ENCODE results near the gene ARHGDIA. TPM values are rescaled to one million over a fixed set of nuclear protein-coding genes. Genes with fewer than 3 reads are reported as not detected.

Gene ARHGDIA
- total RNA-seq, 2 donors from 2014 or later: 564 to 643 TPM

DNA sequence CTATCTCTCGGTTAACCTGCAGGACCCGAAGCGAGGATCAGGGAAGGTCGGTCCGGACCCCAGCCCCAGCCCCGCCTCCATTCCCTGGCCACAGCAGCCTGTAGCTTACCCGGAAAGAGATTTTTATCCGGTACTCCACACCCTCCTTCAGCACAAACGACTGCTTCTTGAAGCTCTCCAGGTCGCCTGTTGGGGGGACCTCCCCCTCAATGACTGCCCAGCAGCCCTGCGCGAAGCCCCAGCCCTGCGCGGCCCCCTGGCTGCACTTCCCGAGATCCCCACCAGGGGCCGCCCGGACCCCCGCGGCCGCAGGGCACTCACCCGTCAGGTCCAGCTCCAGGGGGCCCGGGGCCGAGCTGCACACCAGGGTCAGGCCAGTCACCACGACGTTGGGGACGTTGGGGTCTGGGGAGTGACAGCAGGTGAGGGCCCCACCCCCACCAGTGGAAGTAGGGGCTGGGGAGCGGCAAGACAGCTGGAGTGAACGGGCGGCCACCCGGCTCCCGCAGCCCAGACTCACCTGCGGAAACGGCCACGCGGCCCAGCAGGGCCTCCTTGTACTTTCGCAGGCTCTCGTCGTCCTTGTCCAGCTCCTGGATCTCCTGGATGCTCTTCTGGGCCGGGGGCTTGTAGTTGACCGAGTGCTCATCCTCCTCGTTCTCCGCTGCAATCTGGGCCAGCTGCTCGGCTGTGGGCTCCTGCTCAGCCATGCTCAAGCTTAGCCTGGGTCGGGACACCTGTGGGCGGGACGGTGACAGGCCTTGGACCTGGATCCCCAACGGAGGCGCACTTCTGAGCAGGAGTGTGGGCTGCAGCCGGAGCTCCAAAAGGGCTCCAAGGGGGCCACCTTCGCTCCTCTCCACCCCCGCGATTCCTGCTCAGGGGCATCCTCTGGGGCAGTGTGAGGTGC is 1.7 kb downstream of the ARHGDIA start:
- Mint-ChIP-seq H3K27ac (peak overlapping the region; percentile 97), H3K4me1 (peaks cover 25% of the 10 kb centered on the region), H3K36me3 (ENCODE audit: low read depth) (peaks cover 2% of the 10 kb centered on the region), H3K27me3 (no peaks in the 10 kb centered on the region), H3K4me3 (peak overlapping the region; percentile 90)
- DNase-seq: peak in 1 of 3 donors; percentile 38
- no peak for ATAC-seq
- no peaks in the 10 kb centered on the region for H3K9me3 ChIP-seq (ENCODE audit: control insufficient read depth, low read length, poor library complexity, severe bottlenecking)

DNA sequence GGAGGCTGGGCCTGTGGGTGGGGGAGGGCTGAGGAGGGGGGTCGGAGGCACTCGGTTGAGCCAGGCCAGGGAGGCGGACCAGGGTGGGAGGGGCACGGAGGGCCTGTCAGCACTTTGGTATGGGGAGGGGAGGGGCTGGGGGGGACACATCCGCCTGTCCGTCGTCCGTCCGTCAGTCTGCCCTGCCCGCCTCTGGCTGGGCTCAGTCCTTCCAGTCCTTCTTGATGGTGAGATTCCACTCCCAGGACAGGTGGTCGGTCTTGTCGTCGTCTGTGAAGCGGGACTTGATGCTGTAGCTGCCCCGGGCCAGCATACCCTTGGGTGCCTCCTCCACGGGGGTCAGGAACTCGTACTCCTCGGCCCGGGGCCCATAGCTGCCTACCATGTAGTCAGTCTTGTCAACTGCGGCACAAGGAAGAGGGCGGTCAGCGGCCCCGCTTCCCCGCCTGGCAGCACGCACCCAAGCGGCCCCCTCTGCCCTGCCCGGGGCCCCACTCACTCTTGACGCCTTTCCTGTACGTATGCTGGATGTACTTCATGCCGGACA is 2.4 kb downstream of the ARHGDIA start:
- peak overlapping the region; percentile 97 for H3K27ac Mint-ChIP-seq
- DNase-seq (no peak), ATAC-seq (no peak)
- peak overlapping the region; percentile 75 for H3K4me3 Mint-ChIP-seq
- H3K27me3 Mint-ChIP-seq: no peaks in the 10 kb centered on the region
- peaks cover 2% of the 10 kb centered on the region for H3K36me3 Mint-ChIP-seq (ENCODE audit: low read depth)
- H3K4me1 Mint-ChIP-seq: peaks cover 25% of the 10 kb centered on the region
- no peaks in the 10 kb centered on the region for H3K9me3 ChIP-seq (ENCODE audit: control insufficient read depth, low read length, poor library complexity, severe bottlenecking)

DNA sequence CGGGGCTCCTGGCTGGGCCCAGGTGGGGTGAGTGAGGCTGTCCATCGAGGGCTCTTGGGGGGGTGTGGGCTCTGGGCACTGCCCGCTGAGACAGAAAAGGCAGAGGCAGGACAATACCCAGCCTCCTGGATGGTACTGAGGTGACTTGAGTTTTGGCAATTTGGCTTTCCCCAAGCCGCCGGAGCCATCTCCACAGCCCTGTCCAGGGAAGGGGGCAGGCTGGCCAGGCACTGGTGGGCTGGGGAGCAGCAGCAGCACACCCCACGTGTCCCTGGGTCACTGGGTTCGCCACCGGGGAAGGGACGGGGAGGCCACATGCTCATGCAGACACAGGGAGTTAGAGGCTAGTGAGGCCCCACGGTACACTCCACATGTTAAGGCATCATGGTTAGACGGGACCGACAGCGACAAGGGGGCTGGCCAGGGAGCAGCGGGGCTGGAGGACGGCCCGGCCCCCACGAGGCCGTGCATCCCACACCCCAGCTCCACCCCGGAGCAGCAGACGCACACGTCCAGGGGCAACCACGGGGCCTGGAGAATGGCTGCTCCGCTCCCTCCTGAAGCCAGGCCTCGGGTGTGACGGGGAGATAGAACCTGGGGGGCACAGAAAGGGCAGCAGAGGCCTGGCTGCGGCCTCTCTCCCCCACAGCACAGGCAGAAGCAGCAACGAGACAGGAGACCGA is 3.0 kb downstream of the ARHGDIA start:
- H3K36me3 Mint-ChIP-seq (ENCODE audit: low read depth): peaks cover 2% of the 10 kb centered on the region
- no peak for DNase-seq
- peaks cover 30% of the 10 kb centered on the region for H3K4me1 Mint-ChIP-seq

DNA sequence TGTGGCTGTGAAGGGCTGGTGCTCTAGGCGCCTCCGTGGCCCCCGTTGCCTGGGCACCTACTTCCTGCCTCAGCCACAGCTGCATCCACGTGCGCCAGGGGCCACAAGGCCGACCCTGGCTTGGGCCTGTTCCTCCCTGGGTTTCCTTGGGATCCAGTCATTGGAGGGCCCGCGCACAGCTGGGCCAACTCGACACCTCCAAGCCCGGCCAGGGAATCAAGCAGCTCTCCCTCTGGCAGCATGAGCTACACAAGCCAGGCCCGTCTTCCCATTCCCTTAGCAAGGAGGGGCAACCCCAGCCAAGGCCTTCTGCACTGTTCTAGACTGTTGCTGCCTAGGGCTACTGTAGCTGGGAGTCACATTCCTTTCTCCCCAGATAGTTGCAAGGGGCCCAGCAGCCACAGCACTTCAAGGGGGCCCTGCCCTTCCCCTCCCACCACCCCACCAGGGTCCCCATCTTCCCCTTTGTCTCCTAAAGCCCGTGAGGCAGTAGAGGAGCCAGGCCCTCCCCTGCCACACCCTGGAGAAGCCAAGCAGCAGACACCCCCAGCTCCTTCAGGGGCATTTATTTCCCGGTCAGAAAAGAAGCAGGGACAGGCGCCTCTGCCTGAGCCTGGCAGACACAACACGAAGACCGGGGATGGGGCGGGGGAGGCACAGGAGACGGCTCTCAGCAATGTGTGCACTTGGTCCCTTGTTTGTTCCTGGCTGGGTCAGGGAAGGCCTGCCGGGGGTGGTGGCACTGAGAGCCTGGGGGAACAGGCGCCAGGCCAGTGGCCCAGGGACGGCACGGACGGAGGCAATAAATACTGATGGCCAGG is 3.8 kb downstream of the ARHGDIA start:
- DNase-seq: peak in 1 of 3 donors; percentile 16
- H3K27ac Mint-ChIP-seq: peak overlapping the region; percentile 97
- H3K4me3 Mint-ChIP-seq: peak overlapping the region; percentile 75
- H3K36me3 Mint-ChIP-seq (ENCODE audit: low read depth): peaks cover 2% of the 10 kb centered on the region
- no peak for ATAC-seq
- peaks cover 30% of the 10 kb centered on the region for H3K4me1 Mint-ChIP-seq
- no peaks in the 10 kb centered on the region for H3K9me3 ChIP-seq (ENCODE audit: control insufficient read depth, low read length, poor library complexity, severe bottlenecking)
- H3K27me3 Mint-ChIP-seq: no peaks in the 10 kb centered on the region

More for the DNA sequence above, 3.0 kb downstream of the ARHGDIA start:
- no peak for ATAC-seq
- Mint-ChIP-seq H3K27me3 (no peaks in the 10 kb centered on the region), H3K4me3 (peak overlapping the region; percentile 75), H3K27ac (peak overlapping the region; percentile 97)
- H3K9me3 ChIP-seq (ENCODE audit: control insufficient read depth, low read length, poor library complexity, severe bottlenecking): no peaks in the 10 kb centered on the region

DNA sequence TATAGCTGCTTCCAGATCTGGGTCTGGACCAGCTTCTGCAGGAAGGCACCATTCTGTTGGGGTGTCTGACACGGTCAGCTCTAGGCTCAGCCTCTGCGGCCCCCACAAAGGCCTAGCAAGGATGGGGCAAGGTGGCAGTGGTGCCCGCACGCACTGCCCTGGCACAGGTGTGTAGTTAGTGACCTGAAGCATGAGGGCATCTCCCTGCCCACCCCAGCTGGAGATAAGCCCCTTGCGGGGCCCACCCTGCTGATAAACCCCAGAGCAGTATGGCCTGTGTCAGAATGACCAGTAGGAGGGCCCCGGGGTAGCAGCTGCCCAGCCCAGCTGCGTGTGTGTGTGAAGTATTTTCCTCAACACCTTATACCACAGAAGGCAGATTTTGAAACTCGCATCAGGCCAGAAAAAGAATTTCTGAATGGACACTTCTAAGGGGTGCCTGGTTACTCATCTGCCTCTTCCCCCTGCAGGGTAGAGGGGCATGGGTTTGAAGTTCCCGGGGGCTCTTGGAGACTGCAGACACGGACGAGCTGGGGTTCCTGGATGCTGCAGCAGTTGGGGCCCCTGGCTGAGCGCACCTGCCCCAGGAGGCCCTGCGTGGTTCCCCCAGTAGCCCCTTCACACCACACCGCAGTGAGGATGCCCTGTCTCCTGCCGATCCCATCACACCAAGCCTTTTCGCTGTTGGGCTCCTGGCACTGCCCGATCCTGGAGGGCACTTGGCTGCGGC is 4.5 kb downstream of the ARHGDIA start:
- H3K4me1 Mint-ChIP-seq: peaks cover 30% of the 10 kb centered on the region
- H3K36me3 Mint-ChIP-seq (ENCODE audit: low read depth): peaks cover 2% of the 10 kb centered on the region

DNA sequence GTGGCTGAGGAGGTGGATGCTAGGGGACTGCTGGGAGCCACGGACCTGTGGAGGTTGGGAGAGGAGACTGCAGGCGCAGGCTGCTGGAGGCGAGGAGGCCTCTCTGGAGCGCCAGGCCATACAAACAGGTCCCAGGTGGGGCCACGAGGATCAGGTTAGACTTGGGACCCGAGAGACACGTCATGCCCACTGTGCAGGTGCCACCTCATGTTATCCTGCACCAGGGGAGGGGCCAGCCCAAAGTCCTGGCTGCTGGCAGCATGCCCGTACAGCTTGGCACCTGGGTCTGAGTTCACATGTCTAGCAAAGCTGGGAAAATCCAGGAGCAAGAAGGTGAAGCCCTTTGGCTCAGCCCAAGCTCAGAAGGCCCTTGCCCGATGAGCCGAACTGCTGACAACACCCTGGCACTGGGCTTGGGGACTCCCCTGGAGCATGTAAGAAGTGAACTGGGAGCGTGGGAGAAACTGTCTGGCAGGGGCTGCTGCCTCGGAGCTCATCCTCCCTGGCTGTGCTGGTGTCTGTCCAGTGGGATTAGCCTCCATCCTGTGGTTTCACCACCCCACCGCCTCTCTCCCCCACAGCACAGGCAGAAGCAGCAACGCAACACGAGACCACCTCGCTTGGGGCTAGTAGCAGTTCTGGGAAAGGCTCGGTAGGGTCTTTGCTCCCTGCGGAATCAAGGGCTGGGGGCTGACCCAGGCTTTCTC is 5.3 kb downstream of the ARHGDIA start:
- H3K27ac Mint-ChIP-seq: peak overlapping the region; percentile 97
- DNase-seq (no peak), ATAC-seq (no peak)
- no peaks in the 10 kb centered on the region for H3K9me3 ChIP-seq (ENCODE audit: control insufficient read depth, low read length, poor library complexity, severe bottlenecking)
- no peaks in the 10 kb centered on the region for H3K27me3 Mint-ChIP-seq
- H3K4me1 Mint-ChIP-seq: peaks cover 30% of the 10 kb centered on the region
- peak overlapping the region; percentile 65 for H3K4me3 Mint-ChIP-seq
- H3K36me3 Mint-ChIP-seq (ENCODE audit: low read depth): peaks cover 2% of the 10 kb centered on the region

More for the DNA sequence above, 4.5 kb downstream of the ARHGDIA start:
- H3K9me3 ChIP-seq (ENCODE audit: control insufficient read depth, low read length, poor library complexity, severe bottlenecking): no peaks in the 10 kb centered on the region
- Mint-ChIP-seq H3K4me3 (peak overlapping the region; percentile 75), H3K27ac (peak overlapping the region; percentile 97), H3K27me3 (no peaks in the 10 kb centered on the region)
- DNase-seq: no peak
- no peak for ATAC-seq

DNA sequence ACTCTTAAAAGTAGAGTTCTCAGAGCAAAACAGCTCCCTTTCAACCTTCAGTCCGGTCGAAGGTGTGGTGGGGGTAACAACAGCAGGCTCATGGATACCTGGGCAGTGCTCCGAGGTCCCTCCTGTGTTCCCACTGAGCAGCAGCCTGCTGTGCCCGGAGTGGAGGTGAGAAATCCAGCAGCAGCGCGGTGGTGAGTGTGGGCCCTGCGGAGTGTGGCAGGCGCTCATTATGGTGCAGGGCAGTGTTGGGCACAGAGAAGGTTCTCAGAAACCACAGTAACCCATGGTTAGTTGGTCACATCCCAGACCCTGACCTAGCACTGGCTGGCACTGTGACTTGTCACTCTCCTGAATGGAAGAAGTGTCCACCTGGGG is 5.8 kb downstream of the ARHGDIA start:
- Mint-ChIP-seq H3K4me3 (peak overlapping the region; percentile 65), H3K27me3 (no peaks in the 10 kb centered on the region), H3K27ac (peak overlapping the region; percentile 97), H3K36me3 (ENCODE audit: low read depth) (peaks cover 2% of the 10 kb centered on the region), H3K4me1 (peaks cover 31% of the 10 kb centered on the region)
- DNase-seq (no peak), ATAC-seq (no peak)
- no peaks in the 10 kb centered on the region for H3K9me3 ChIP-seq (ENCODE audit: control insufficient read depth, low read length, poor library complexity, severe bottlenecking)

DNA sequence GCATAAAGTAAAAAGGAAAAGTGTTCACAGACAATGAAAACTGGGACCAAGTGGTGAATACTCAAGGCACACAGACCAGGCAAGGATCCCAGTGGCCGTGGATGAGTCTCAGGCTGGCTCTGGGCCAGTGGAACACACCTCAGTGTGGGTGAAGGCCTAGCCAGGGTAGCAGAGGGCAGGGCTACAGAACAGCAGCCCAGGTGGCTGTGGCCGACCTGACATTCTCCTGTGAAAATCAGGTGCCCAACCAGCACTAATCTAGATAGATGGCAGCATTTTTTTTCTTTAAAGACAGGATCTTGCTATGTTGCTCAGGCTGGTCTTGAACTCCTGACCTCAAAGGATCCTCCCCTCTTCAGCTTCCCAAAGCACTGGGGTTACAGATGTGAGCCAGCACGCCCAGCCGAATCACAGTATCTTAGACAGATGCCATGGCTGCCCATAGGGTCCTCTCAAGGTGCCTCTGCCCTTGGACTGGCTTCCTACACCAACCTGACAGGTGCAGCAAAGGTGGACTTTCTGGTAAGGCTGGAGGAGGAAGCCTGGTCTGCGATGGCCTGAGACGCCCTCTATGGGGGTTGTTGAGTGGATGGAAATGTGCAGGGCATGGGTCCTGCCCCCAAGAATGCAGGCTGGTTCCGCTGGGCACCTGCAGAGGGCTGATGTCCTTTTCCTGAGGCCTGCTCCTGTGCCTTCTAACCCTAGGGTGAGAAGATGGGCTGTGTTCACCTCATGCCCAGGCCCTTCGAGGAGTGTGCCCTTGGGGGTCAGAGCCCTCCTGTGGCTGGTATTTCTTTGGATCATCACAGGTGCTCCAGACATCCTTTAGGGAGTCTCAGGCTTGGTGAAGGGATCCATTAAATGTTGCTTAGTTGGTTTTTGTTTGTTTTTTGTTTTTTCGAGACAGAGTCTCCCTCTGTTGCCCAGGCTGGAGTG is 7.0 kb downstream of the ARHGDIA start:
- Mint-ChIP-seq H3K27ac (peak overlapping the region; percentile 97), H3K4me3 (no peak overlapping the region), H3K36me3 (ENCODE audit: low read depth) (peaks cover 4% of the 10 kb centered on the region), H3K4me1 (peaks cover 29% of the 10 kb centered on the region), H3K27me3 (no peaks in the 10 kb centered on the region)
- no peaks in the 10 kb centered on the region for H3K9me3 ChIP-seq (ENCODE audit: control insufficient read depth, low read length, poor library complexity, severe bottlenecking)
- DNase-seq (no peak), ATAC-seq (no peak)

DNA sequence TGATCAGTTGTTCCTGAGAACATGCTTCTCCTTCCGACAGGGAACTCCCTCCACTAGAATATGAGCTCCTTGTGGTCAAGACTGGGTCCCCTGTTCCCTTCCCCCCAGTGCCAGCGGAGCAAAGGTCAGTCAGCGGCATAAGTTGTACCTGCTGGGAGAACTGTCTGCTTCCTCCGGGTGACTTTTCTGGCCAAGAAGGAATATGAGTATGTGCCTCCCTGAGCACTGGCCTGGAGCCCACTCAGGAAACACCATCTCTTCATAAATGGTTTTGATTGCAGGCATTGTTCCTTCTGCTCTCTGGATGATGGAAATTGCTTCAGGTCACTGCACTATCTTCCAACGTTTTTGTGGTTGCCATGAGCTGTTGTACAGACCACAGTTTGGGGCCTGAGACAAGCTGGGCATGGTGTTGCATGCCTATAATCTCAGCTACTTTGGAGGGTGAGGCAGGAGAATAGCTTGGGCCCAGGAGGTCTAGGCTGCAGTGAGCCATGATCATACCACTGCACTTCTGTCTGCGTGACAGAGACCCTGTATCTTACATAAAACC is 7.9 kb downstream of the ARHGDIA start:
- Mint-ChIP-seq H3K4me3 (peak overlapping the region; percentile 77), H3K27ac (peak overlapping the region; percentile 82), H3K27me3 (no peaks in the 10 kb centered on the region), H3K36me3 (ENCODE audit: low read depth) (peaks cover 4% of the 10 kb centered on the region), H3K4me1 (peaks cover 31% of the 10 kb centered on the region)
- ATAC-seq: no peak
- no peak for DNase-seq
- no peaks in the 10 kb centered on the region for H3K9me3 ChIP-seq (ENCODE audit: control insufficient read depth, low read length, poor library complexity, severe bottlenecking)

DNA sequence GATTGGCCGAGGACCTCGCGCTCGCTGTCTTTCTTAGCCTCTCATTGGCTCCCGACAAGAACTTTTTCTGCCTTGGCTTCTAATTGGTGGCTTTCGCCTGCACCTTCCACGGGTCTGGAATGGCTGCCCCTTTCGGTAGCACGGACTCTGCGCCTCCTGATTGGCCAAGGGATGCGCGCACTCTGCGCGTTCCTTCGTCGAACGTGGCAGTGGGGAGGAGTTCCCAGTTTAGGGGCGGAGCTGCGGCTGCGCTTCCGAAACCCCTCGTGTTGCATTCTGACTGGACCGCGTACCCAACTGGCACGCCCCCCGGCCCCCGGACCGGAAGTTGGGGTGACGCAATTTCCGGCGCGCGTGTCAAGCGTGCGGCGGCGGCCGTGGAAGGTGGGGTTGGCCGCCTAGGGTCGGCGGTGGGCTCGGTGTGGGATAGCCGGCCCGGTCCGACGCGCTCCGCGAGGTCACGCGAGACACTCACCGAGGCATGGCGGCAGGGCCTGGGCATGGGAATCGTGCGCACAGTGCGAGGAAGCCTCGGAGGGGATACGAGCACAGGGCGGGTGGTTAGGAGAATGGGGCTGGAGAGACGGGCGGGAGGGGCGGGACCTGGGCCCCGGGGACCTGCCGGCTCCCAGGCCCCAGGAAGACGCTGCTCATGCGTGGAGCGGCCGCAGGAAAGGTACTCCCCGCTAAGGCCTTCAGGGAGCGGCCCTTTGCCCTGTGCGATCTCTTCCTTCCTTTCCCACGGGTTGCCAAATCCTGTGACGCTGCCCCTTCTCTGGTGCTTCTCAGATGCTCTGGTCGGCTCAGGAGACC is 10.2 kb downstream of the ARHGDIA start:
- Mint-ChIP-seq H3K4me3 (peak overlapping the region; percentile 92), H3K36me3 (ENCODE audit: low read depth) (peaks cover 3% of the 10 kb centered on the region), H3K4me1 (peaks cover 22% of the 10 kb centered on the region), H3K27me3 (no peaks in the 10 kb centered on the region), H3K27ac (peak overlapping the region; percentile 97)
- DNase-seq (peak; percentile 97 to 98 (median 97)), ATAC-seq (peak; percentile 86)
- no peaks in the 10 kb centered on the region for H3K9me3 ChIP-seq (ENCODE audit: control insufficient read depth, low read length, poor library complexity, severe bottlenecking)
